Chondrocyte (in vitro differentiated cells): Measurements from ENCODE around the gene USP49. TPM values are rescaled to one million over a fixed set of nuclear protein-coding genes. Genes with fewer than 3 reads are reported as not detected.
A peak's percentile ranks its signal among the peaks of the same experiment; 100 is the strongest.

ENCODE experiments used
- DNase-seq: peaks from one replicate; pipeline ENCODE4 v3.0.0; 2021; ENCODE audit warnings: mixed read lengths, low spot score
- H3K27ac Mint-ChIP-seq: one replicate; pipeline ENCODE4 v1.8.0; 2021; ENCODE audit warnings: mild to moderate bottlenecking, moderate library complexity, mixed read lengths; ENCODE audit not compliant: unreplicated experiment
- H3K27me3 Mint-ChIP-seq: 2 replicates; pipeline ENCODE4 v1.8.0; 2021; ENCODE audit warnings: low read depth, mixed read lengths
- H3K36me3 Mint-ChIP-seq: 2 replicates; pipeline ENCODE4 v1.8.0; 2021; ENCODE audit warnings: low read depth, mixed read lengths
- H3K4me1 Mint-ChIP-seq: 2 replicates; pipeline ENCODE4 v1.8.0; 2021; ENCODE audit warnings: low read depth, mild to moderate bottlenecking, mixed read lengths
- H3K4me3 Mint-ChIP-seq: one replicate; pipeline ENCODE4 v1.8.0; 2021; ENCODE audit warnings: mild to moderate bottlenecking, moderate library complexity, mixed read lengths; ENCODE audit not compliant: unreplicated experiment
- H3K9me3 Mint-ChIP-seq: 2 replicates; pipeline ENCODE4 v1.8.0; 2021; ENCODE audit warnings: low read depth, mixed read lengths
- total RNA-seq: library from RNA; stranded (reverse); gene quantifications from 3 replicates; pipeline ENCODE4 v1.2.1, GENCODE V29; 2021
- TF ChIP-seq, protein P1 (sequence below): fragments of 200-600 bp; sonication (generic); IDR thresholded peaks from 2 replicates; pipeline ENCODE4 v1.5.0; 2021; ENCODE audit warnings: antibody characterized with exemption, mild to moderate bottlenecking, moderate library complexity

USP49 gene
- total RNA-seq, 1 donor from 2014 or later: 3.5 TPM

GRCh38 chr6:41934278-41935192, 39.4 kb upstream of the USP49 start:
- no peak for DNase-seq
- H3K4me3 Mint-ChIP-seq: no peak overlapping the region
- H3K27ac Mint-ChIP-seq: peak overlapping the region; percentile 10
- no peaks in the 10 kb centered on the region for H3K9me3 Mint-ChIP-seq
- H3K27me3 Mint-ChIP-seq: no peaks in the 10 kb centered on the region
- peaks cover 22% of the 10 kb centered on the region for H3K4me1 Mint-ChIP-seq
- TF ChIP-seq, protein P1, sequence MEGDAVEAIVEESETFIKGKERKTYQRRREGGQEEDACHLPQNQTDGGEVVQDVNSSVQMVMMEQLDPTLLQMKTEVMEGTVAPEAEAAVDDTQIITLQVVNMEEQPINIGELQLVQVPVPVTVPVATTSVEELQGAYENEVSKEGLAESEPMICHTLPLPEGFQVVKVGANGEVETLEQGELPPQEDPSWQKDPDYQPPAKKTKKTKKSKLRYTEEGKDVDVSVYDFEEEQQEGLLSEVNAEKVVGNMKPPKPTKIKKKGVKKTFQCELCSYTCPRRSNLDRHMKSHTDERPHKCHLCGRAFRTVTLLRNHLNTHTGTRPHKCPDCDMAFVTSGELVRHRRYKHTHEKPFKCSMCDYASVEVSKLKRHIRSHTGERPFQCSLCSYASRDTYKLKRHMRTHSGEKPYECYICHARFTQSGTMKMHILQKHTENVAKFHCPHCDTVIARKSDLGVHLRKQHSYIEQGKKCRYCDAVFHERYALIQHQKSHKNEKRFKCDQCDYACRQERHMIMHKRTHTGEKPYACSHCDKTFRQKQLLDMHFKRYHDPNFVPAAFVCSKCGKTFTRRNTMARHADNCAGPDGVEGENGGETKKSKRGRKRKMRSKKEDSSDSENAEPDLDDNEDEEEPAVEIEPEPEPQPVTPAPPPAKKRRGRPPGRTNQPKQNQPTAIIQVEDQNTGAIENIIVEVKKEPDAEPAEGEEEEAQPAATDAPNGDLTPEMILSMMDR: no peak
- H3K36me3 Mint-ChIP-seq: peaks cover 21% of the 10 kb centered on the region

- Mint-ChIP-seq H3K9me3 (no peaks in the 10 kb centered on the region), H3K27me3 (no peaks in the 10 kb centered on the region), H3K27ac (no peak overlapping the region), H3K36me3 (peaks cover 26% of the 10 kb centered on the region), H3K4me1 (peaks cover 9% of the 10 kb centered on the region), H3K4me3 (no peak overlapping the region)
- no peak for DNase-seq
- TF ChIP-seq, protein P1: no peak
These were observed 37.2 kb upstream of the USP49 start for GRCh38 chr6:41932378-41932777.

DNA sequence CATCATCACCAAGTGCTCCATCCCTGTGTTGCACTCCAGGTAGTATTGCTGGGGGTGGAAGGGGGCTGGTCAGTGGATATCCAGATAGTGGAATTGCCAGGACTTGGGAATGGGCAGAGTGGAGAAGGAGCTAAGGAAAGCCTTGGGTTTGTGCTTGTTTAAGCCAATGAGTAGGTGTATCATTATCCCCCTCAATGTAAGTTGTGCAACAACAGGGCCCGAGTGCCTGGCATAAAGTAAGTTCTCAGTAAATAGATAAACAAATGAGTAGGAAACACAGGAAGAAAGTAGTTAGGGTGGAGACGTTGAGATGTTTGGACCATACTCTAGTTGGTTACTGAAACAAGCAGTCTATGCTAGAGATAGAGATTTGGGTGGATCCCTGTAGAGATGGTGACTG, 36.6 kb upstream of the USP49 start:
- Mint-ChIP-seq H3K4me3 (no peak overlapping the region), H3K27ac (peak overlapping the region; percentile 4), H3K27me3 (no peaks in the 10 kb centered on the region), H3K4me1 (peaks cover 9% of the 10 kb centered on the region), H3K9me3 (no peaks in the 10 kb centered on the region), H3K36me3 (peaks cover 29% of the 10 kb centered on the region)
- TF ChIP-seq, protein P1: no peak
- DNase-seq: no peak

DNA sequence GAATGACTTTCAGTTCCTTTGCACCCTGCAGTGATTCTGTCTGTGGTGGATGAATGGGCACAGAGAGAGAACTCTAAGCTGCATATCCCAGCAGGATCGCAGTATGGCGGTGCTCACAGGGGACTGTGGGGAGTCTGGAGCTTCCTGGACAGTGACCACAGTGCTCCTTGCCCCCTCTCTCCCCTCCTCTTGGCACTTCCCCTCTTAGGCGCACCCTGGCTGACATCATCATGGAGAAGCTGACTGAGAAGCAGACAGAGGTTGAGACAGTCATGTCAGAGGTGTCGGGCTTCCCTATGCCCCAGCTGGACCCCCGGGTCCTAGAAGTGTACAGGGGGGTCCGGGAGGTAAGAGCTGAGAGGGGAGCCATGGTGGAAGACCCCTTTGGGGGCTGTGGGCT, 34.7 kb upstream of the USP49 start:
- H3K4me3 Mint-ChIP-seq: no peak overlapping the region
- TF ChIP-seq, protein P1: no peak
- H3K4me1 Mint-ChIP-seq: no peaks in the 10 kb centered on the region
- no peaks in the 10 kb centered on the region for H3K9me3 Mint-ChIP-seq
- peaks cover 28% of the 10 kb centered on the region for H3K36me3 Mint-ChIP-seq
- H3K27ac Mint-ChIP-seq: no peak overlapping the region
- no peak for DNase-seq
- no peaks in the 10 kb centered on the region for H3K27me3 Mint-ChIP-seq

- H3K36me3 Mint-ChIP-seq: peaks cover 23% of the 10 kb centered on the region
- TF ChIP-seq, protein P1: no peak
- no peaks in the 10 kb centered on the region for H3K27me3 Mint-ChIP-seq
- no peaks in the 10 kb centered on the region for H3K9me3 Mint-ChIP-seq
- H3K4me3 Mint-ChIP-seq: no peak overlapping the region
- no peak for DNase-seq
- H3K27ac Mint-ChIP-seq: no peak overlapping the region
- peaks cover 19% of the 10 kb centered on the region for H3K4me1 Mint-ChIP-seq
These were observed 32.1 kb upstream of the USP49 start for GRCh38 chr6:41927253-41927652.
